Parathyroid adenoma (tissue), 2 donors: ENCODE measurements around the gene LAMA2.

Experiments used
- H2AFZ ChIP-seq: fragments of 300-600 bp; sonication (generic); one replicate; pipeline ENCODE4 v1.7.0; 2017; ENCODE audit warnings: antibody characterized with exemption, mild to moderate bottlenecking
- H3K27ac ChIP-seq: fragments of 300-600 bp; sonication (generic); one replicate; pipeline ENCODE4 v1.7.0; 2017
- H3K27me3 ChIP-seq: fragments of 300-600 bp; sonication (generic); one replicate; pipeline ENCODE4 v1.7.0; 2017; ENCODE audit warnings: low read length; ENCODE audit not compliant: control insufficient read depth, insufficient read depth
- H3K36me3 ChIP-seq: fragments of 300-600 bp; sonication (generic); one replicate; pipeline ENCODE4 v1.7.0; 2017; ENCODE audit warnings: low read length; ENCODE audit not compliant: control insufficient read depth, insufficient read depth
- H3K4me1 ChIP-seq: fragments of 300-600 bp; sonication (generic); one replicate; pipeline ENCODE4 v1.7.0; 2017; ENCODE audit warnings: control low read depth
- H3K4me2 ChIP-seq: fragments of 300-600 bp; sonication (generic); one replicate; pipeline ENCODE4 v1.7.0; 2017; ENCODE audit warnings: low read length
- H3K4me3 ChIP-seq: fragments of 300-600 bp; sonication (generic); one replicate; pipeline ENCODE4 v1.7.0; 2017; ENCODE audit warnings: low read depth, low read length
- H3K79me2 ChIP-seq: fragments of 300-600 bp; sonication (generic); one replicate; pipeline ENCODE4 v1.7.0; 2017; ENCODE audit warnings: control low read depth
- H3K9ac ChIP-seq: fragments of 300-600 bp; sonication (generic); one replicate; pipeline ENCODE4 v1.7.0; 2017; ENCODE audit warnings: mild to moderate bottlenecking
- H3K9me3 ChIP-seq: fragments of 300-600 bp; sonication (generic); one replicate; pipeline ENCODE4 v1.7.0; 2017; ENCODE audit warnings: low read length; ENCODE audit not compliant: control insufficient read depth
- CTCF ChIP-seq: fragments of 300-600 bp; sonication (generic); IDR thresholded peaks from one replicate; pipeline ENCODE4 v1.7.0; 2017; ENCODE audit warnings: antibody characterized with exemption, mild to moderate bottlenecking
- donor health status: primary hyperparathyroidism.

The LAMA2 gene

GRCh38 chr6:129346964-129347363, 464.0 kb downstream of the LAMA2 start:
- no peaks in the 10 kb centered on the region for H3K9me3 ChIP-seq
- H3K79me2 ChIP-seq: no peaks in the 10 kb centered on the region
- H3K9ac ChIP-seq: no peak overlapping the region
- H3K4me1 ChIP-seq: no peaks in the 10 kb centered on the region
- H3K4me3 ChIP-seq: no peak overlapping the region
- H2AFZ ChIP-seq: no peak overlapping the region
- TF ChIP-seq CTCF: no peak
- no peaks in the 10 kb centered on the region for H3K27me3 ChIP-seq
- no peak overlapping the region for H3K27ac ChIP-seq
- H3K36me3 ChIP-seq: no peaks in the 10 kb centered on the region
- no peak overlapping the region for H3K4me2 ChIP-seq

- Histone ChIP-seq H3K4me1 (no peaks in the 10 kb centered on the region), H2AFZ (no peak overlapping the region), H3K9me3 (no peaks in the 10 kb centered on the region), H3K79me2 (no peaks in the 10 kb centered on the region), H3K4me3 (no peak overlapping the region), H3K36me3 (no peaks in the 10 kb centered on the region), H3K27me3 (no peaks in the 10 kb centered on the region), H3K27ac (no peak overlapping the region), H3K4me2 (no peak overlapping the region), H3K9ac (no peak overlapping the region)
- TF ChIP-seq CTCF: no peak
Measured at GRCh38 chr6:129350278-129350677, 467.3 kb downstream of the LAMA2 start.

- Histone ChIP-seq H2AFZ (no peak overlapping the region), H3K4me2 (no peak overlapping the region), H3K27ac (no peak overlapping the region), H3K79me2 (no peaks in the 10 kb centered on the region), H3K9ac (no peak overlapping the region), H3K27me3 (no peaks in the 10 kb centered on the region), H3K4me3 (no peak overlapping the region), H3K9me3 (no peaks in the 10 kb centered on the region), H3K36me3 (no peaks in the 10 kb centered on the region), H3K4me1 (no peaks in the 10 kb centered on the region)
- no peak for TF ChIP-seq CTCF
Measured at GRCh38 chr6:129351807-129352206, 468.9 kb downstream of the LAMA2 start.

GRCh38 chr6:129353067-129353466, 470.1 kb downstream of the LAMA2 start:
- Histone ChIP-seq H3K36me3 (no peaks in the 10 kb centered on the region), H3K9ac (no peak overlapping the region), H2AFZ (no peak overlapping the region), H3K79me2 (no peaks in the 10 kb centered on the region), H3K27ac (no peak overlapping the region), H3K27me3 (no peaks in the 10 kb centered on the region), H3K4me3 (no peak overlapping the region), H3K4me1 (no peaks in the 10 kb centered on the region), H3K9me3 (no peaks in the 10 kb centered on the region), H3K4me2 (no peak overlapping the region)
- no peak for TF ChIP-seq CTCF

- Histone ChIP-seq H3K36me3 (no peaks in the 10 kb centered on the region), H3K4me2 (no peak overlapping the region), H3K79me2 (no peaks in the 10 kb centered on the region), H3K4me1 (no peaks in the 10 kb centered on the region), H2AFZ (no peak overlapping the region), H3K27ac (no peak overlapping the region), H3K9ac (no peak overlapping the region), H3K4me3 (no peak overlapping the region), H3K9me3 (no peaks in the 10 kb centered on the region), H3K27me3 (no peaks in the 10 kb centered on the region)
- TF ChIP-seq CTCF: no peak
Measured at GRCh38 chr6:129356129-129356528, 473.2 kb downstream of the LAMA2 start.
